GM19238 (cell line): ENCODE measurements around the gene SDSL.

ENCODE experiments used
- DNase-seq: peaks from one replicate; pipeline ENCODE4 v3.0.0; 2011; ENCODE audit warnings: low spot score; ENCODE audit not compliant: insufficient read length

SDSL gene

DNA sequence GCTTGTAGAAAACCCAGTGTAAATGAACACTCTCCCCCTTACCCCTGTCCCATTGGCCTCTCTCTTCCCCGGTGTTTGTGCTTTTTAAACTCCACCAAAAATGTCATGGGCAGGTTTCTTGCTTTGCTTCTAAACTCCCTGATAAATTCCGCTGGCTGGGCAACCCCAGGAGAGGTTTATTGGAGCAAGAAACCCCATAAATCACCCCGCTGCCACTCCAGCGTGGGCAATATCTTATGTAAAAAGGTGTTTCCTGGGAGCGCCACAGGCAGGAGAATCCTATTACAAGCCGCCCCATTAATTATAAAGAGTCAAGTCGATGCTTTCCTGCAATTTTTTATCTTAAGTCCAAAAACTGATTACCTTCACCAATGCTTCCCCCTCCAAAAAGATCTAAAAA, 26.7 kb downstream of the SDSL start:
- DNase-seq, result no peak

DNA sequence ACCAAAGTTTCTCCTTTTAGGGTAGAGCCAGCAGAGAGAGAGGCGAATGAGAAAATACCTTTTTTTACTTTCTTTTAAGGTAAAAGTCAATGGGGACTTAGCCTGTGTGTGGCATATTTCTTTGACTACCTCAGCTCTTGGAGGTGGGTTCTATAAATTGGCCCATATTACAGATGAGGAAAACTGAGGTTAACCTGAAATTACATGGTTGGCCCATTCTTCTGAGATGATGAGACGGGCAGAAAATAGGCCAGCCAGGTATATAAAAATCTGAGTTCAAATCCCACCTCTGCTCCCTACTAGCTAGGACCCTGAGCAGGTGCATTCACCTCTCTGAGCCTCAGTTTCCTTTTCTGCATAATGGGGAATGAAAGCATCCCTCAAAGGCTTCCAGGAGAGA, 27.1 kb downstream of the SDSL start:
- no peak for DNase-seq

DNA sequence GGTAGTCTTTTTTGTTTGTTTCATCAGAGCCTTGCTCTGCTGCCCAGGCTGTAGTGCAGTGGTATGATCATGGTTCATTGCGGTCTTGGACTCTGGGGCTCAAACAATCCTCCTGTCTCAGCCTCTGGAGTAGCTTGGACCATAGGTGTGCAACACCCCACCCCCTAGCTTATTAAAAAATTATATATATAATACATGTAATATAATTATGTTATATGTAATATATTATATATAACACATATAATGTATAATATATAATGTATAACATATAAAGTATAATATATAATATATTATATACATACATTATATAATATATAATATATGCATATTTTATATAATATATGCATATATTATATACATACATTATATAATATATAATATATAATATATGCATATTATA, 27.7 kb downstream of the SDSL start:
- DNase-seq, result no peak

DNA sequence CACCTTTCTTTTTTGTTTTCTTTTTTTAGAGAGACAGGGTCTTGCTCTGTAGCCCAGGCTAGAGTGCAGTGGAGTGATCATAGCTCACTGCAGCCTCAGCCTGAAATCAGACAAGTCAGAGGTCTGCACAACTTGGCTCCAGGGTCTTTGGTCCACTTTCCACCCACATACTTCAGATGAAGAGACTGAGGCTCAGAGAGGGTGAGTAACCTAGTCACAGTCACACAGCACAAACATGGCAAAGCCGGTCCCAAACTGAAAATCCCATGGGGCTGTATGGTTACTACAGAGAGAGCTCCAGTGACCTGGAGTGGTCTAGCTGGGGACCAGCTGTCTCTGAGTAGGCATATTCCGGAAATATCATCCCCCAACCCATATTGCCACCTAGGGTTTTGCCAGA, 30.3 kb downstream of the SDSL start:
- DNase-seq, result no peak

DNA sequence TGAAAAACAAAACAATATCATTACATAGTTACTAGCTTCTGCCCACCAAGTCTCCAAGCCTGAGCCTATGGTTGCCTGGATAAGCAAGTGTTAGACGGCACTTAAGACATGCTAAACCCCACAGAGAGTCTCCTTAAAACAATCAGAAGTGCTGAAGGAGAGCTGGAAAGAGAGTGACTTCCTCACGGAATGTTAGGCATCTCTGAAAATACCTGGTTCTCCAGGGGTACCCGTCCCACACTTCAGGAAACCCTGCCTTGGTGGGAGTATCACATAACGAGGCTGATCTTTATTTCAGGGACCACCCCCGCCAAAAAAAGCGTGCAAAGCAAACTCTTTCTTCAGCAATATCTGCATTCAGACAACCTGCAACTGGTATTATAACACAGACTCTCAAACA, 31.1 kb downstream of the SDSL start:
- DNase-seq, result no peak

DNA sequence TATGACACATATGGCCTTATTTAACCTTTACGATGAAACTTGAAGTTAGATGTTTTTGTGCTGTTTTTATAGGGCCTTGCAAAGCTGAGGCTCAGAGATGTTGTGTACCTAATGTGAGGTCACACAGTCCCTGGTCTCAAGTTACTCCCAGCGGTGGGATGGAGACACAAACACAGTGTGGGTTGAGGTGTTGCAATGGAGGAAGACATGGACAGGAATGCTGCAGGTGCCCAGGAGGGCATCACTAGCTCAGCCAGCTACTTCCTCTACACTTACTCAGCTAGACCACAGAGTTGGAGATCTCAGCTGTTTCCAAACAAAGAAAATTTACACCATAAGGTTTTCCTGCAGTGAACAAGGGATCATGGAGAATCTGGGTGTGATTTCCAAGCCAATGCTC, 34.0 kb downstream of the SDSL start:
- DNase-seq, result no peak

DNA sequence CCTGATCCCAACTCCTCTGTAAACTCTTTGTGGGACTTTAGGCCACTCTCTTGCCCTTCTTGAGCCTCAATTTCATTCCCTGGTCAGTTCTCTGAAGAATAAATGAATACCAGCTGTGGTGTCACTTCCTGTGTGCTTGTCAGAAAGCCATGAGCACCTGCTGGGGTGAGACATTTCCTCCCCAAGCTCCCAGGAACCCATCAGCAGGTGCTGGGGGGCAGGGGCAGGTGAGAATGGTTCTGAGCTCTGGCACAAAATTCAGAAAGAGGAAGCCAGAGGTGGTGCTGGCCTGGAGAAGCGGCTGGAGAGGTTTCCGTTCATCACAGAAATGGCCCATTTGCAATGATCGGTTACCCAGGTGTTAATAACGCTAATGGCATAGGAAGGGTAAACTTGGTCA, 34.6 kb downstream of the SDSL start:
- no peak for DNase-seq

DNA sequence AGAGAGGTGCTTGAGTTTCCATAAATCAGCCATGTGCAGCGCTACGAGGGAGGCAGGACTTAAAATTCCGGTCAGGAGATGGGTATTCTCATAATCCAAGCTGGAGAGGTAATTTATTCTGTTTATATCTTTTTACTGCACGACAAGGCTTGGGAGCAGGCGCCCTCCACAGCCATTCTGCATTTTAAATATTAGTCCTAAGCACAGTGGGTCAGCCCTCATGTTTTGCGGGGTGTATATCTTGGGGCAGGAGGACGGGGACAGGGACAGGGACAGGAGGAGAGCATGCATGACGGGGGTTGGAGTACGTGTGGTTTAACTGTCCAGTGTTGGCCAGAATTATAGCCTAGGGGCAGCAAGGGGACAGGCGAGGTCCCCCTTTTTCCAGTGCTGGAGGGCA, 35.0 kb downstream of the SDSL start:
- no peak for DNase-seq

DNA sequence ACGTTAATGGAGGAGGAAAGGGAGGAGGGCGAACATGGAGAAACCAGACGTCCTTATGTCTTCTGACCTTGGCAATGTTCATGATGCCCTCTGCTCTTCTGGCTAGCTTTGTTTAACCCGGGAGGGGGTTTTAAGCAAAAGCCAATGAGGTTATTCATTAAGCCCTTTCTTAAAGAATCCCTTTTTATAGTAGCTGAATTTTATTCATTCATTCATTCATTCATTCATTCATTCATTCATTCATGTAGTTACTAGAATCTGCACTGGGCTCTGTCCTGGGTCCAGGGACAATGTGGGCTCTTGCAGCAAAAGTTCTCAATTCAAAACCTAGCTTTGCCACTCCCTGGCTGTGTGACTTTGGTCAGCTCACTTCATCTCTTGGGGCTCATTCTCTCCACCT, 35.5 kb downstream of the SDSL start:
- no peak for DNase-seq

DNA sequence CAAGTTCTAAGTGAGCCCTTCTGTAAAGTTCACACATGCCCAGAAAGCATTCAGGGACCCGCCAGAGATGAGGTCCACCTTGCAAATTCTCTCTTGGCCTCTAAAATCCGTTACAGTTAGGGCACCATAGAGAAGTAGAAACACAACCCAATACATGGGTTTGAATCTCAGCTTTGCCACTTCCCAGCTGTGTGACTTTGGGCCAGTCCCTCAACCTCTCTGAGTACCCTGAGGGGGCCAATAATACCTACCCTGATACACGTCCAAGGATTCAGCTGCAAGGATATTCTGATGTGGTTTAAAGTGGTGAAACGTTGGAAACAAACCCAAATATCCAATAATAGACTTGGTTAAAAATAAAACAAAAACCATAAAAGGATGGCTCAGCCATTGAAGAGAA, 37.8 kb downstream of the SDSL start:
- DNase-seq, result no peak

DNA sequence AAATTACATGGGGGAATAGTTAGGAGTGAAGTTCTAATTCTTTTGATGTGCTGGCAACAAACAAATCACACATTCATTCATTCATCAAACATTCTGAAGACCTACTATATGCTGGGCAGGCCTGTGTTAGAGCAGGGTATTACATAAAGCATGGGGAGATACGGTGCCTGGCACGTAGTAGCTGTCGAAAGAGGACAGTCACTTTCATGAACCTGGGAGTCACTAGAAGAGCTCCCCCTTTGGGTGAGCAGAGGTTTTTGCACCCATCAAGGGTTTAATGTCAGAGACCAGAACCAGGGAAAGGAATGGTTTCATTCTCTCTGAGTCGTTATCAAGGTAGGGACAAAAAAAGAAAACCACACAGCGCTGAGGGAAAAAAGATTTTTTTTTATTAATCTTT, 39.5 kb downstream of the SDSL start:
- DNase-seq, result no peak

DNA sequence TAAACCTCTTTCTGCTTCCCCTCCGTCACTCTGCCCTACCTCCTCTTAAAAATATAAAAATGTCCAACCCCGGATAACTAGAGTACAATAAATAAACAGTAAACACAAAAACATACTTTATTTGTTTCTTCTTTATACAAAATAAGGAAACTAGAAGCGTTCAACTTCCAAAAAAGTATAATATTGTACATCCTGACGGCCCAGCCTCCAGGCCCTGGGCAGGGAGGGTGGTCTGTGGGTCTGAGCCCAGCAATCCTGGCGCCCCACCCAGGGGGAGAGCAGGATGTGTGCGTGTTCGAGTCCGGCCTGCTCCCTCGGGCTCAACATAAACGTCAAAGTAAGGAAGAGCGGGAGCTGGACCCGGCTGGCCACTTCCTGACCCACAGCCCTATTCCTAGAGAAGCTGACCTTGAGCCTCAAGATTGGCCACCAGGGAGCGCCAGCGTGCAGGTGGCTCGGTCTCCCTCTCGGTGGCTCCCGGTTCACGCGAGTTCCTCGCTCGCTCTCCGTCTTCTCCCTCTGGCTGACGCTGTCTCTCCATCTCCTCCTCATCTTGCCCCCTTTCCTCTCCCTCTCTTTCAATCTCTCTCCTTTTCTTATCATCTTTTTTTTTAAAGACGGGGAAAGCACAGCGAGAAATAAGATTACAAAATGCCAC, 40.1 kb downstream of the SDSL start:
- DNase-seq, result peak; percentile 59

DNA sequence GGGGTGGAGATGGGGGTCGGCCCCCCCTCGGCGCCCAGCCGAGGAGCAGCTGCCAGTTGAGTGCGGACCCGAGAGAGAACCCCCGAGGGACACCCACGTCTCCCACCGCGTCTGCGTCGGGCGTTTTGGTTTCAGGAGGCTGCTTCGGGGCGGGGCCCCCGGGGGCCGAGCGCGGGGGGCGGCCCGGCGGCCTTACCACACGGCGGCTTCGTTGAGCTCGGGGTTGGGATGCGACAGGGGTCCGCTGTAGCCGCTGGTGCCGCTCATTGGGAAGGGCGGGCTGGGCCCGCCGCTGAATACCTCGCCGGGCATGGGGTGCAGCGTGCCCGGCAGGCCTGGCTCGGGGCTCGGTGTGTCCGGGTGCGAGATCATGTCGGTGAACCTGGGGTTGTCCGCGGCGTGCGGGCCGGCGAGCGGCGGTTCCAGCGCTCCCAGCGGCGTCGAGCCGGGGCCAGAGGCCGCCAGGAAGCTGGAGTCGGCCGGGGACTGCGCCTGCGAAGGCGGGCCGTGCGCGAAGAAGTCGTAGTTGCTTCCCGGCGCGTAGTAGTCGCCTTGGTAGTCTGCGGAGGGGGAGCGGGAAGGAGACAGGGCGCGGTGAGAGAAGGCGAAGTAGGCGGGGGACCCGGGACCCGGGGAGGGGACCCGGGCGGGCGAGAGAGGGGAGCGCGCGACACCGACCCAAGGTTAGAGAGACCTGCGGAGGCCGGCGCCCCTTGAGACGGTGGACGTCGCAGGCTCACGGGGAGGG, 41.0 kb downstream of the SDSL start:
- no peak for DNase-seq

DNA sequence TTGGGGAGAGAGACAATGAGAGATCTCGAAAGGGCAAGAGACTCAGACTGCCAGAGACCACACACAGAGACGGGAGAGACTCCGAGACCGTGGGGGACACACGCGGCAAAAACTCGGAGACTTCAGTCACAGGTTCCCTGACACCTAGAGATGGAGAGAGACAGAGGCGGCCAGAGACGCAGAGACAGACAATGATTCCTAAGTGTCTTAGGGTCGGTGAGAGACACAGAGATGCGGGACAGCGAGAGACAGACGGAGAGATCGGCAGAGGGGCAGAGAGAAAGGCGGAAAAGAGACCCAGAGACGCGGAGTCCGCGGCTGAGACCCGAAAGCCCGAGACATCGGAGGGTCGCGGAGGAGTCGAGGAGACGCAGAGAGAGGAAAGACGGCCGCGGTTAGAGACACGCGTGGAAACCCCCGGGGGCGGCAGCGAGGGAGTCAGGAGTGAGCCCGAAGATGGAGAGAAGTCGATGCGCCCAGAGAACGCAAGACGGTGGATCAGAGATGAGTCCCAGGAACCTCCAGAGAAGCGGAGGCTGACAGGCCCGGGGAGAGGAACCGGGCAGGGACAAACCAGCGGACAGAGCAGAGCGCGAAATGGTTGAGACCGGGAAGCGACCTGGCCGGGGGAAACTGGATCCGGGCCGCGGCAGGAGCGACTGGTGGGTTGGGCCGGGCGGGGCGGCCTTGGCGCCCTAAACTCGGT, 41.7 kb downstream of the SDSL start:
- DNase-seq, result no peak

DNA sequence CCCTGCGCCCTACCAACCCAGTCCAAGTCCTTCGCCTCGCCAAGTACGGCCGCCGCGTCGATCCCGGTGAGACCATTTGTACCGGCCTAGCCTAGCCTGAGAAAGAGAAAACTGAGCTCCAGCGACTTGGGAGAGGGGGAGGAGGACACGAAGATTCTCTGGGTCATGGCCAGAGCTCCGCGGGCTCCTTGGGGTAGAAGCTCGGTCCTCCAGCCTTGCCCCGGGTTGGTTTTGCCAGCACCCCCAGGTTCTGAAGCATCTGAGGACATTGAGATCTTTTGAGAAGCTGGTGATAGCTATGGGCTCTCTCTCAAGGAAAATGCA, 42.2 kb downstream of the SDSL start:
- no peak for DNase-seq

DNA sequence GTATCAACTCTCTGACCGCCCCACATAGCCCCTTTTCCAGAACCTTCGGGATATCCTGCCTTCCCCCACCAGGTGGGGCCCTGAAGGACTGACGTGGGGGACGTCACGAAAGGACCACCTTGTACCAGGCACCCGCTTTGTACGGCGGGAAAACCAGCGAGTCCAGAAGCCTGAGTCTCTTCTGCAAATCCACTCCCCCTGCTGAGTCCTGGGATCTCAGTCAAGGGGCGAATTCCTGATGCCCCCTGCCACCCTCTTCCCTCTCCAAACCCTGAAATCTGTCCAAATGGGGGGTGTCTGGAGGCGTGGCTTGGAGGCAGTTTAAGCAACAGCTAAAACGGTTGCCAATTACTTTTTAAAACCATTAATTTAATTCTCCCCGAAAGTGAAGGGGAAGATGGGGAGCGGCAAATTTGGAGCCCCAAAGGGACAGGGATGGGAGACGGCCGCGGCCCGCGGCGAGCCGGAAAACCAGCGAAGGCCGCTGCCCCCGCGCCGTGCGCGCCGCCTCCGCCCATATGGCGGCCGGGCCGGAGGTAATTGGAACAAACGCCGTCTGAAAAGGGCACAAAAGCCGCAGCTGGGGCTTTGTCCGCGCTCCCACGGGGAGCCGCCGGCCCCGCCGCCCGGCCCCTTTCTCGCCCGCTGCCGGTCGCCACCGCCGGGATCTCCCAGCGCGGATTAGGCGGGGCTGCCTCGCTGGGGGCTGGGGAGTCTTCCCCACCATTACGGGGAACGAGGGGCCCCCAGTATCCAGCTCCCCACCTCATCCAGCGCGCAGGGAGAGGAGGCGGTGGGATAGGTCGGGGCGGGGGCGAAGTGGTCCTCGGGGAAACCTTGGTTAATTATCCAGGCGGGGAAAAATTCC, 42.9 kb downstream of the SDSL start:
- no peak for DNase-seq

DNA sequence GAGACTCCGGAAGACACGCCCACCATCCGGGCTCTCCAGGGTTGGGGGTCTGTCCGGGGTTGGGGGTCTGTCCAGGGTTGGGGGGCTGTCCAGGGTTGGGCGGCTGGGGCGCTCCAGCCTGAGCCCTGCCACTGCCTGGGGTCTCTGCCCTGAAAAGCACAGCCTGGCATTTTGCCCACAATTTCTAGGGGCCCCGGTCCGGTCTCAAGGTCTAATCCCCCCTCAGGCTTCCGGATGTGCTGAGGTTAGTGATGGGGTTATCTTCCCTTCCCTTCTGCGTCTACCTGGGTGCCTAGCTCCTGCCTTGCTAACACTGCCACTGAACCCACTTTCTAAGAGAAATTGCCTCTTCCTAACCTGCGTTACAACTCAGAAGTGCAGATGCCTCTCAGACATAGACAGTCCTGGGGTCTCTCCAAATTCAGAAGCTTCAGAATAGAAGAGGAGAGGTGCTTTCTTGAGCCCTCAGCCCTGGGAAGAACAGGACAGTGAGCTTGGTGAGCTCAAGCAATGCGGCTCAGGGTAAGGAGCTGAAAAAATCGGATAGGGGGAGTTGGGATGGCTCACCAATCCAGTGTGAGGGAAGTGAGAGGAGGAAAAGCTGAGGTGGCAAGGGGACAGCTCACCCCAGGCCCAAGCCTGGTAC, 43.8 kb downstream of the SDSL start:
- DNase-seq, result no peak

DNA sequence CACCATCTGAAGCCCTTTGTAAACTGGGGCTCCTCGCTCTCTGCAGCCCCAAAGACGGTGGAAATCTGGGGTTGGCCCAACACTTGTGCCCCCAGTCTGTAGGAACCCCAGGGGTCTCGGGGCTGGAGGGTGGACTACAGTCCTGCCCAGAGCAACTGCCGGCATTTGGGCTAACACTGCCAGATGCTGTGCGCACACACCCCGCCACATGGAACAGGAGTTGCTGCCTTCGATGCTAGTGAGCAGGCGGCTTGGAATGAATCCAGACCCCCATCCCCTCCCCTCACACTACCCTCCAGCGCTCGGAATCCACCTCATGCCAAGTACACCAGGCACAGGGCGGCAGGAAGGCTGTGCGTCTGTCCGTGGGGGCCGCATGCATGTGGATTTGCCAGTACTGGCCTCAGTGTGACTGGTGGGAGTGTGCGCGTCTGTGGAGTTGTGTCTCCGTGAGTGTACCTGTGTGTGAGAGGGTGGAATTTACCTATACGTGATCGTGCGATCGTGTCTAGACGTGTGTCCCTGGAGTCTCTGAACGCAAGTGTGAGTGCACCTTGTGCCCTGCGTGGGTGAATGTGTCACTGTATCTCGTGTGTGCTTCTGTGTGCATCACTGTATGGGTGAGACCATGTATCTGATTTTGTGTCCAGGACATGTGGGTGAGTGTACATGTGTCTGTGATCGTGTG, 44.4 kb downstream of the SDSL start:
- no peak for DNase-seq

DNA sequence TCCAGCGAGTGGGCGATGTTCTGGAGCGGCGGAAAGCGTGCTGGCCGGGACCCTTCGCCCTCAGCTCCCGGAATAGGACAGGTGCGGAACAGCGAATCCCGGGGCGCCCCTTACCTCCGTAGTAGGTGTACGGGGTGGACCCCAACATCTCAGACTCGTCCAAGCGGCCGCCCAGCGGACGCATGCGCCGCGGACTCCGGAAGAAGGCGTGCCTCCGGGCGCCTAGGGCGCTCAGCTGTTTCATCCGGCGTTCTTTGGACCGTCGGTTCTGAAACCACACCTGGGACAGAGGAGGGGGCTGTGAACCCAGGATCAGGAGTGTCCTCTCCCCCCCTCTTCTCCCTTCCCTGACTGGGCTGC, 44.9 kb downstream of the SDSL start:
- DNase-seq, result no peak

DNA sequence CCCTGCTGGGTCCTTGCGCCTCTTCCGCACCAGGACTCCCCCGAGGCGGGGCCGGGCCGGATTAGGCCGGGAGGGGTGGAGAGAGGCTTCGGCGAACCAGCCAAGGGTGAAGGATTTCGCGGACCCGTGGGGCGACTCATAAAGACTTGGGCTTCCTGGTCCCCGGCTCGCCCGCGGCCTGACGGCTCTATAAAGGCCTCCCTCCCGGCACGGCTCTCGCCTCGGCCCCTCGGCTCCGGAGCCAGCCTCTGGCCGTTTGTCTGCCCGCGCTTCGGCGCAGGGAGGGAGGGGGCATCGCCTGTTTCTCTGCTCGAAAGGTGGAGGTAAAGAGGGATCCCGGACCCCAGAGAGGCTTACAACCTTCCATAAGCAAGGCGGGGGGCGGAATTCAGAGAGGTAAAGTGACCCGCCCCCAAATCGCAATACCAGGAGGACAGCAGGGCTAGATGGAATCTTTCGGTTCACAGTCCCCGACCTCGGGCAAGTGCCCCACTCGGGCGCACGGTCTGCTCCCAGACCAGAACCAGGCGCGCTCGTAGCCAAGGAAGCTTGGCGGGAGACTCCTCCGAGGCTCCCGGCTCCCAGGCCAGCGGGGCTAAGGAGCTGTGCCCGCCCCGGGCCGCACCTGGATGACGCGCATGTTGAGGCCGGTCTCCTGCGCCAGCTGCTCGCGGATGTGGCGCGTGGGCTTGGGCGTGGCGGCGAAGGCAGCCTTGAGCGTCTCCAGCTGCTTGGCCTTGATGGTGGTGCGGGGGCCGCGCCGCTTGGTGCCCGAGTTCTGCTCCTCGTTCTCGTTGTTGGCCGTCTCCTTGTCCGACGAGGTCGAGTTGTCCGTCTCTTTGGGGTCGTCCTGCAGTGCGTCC, 45.6 kb downstream of the SDSL start:
- no peak for DNase-seq
